ENCODE measurements around the gene MOSMO.

Gene MOSMO

DNA sequence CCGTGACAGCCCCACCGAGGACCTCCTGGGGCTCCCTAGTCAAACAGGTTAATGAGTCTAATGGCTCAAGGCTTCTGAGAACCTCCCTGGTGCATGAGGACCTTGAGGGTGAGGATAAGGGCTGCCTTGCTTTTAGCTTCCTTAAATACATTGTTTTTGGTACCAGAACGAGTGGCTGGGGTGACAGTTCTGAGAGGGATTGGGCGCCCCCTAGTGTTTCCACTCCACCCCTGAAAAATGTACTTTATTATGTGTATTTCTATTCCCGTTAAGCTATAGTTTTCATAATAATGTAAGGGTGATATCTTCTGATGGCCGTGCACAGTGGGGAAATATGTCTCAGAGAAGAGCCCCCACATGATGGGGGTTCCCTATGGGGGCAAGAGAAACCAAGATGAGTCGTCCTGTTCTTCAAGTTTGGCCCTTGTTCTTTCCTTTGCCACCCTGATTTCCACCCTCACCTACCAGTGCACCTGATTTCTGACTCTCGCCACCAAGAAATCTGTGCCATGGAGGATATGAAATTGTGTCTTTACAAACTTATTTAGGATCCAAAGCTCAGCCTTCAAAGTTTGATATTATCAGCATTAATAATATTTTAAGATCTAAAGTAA lies 69.9 kb downstream of the MOSMO start:
- Histone ChIP-seq H3K9me3 (ENCODE audit: insufficient read depth, low read depth, low read length) (no peaks in the 10 kb centered on the region), H3K4me1 (ENCODE audit: insufficient read depth, low read length) (no peaks in the 10 kb centered on the region), H3K4me3 (ENCODE audit: low read length) (no peak overlapping the region), H3K27ac (ENCODE audit: low read length) (no peak overlapping the region), H3K36me3 (ENCODE audit: insufficient read depth, low read depth, low read length) (no peaks in the 10 kb centered on the region), H3K27me3 (ENCODE audit: insufficient read depth, low read length) (no peaks in the 10 kb centered on the region), H3K9ac (ENCODE audit: low read depth, low read length) (no peak overlapping the region)

DNA sequence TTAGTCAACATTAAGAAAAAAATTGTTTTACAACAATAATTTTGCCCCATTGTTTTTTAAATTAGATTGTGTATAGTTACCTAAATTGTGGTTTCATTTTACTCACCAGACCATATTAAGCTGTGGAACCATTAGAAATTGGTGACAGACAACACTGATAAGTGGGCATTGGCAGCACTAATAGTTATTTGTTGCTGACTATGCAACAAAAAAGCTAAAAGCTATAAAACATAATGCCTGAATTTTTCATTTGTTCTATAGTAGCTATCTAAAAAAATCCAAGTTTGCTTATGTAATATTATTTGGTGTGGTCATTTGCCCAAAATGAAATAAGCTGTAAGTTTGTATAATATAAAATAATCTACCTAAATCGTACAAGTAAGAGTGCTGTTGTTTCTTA lies 70.7 kb downstream of the MOSMO start:
- no peaks in the 10 kb centered on the region for H3K4me1 ChIP-seq (ENCODE audit: insufficient read depth, low read length)
- no peaks in the 10 kb centered on the region for H3K9me3 ChIP-seq (ENCODE audit: insufficient read depth, low read depth, low read length)
- no peaks in the 10 kb centered on the region for H3K36me3 ChIP-seq (ENCODE audit: insufficient read depth, low read depth, low read length)
- H3K9ac ChIP-seq (ENCODE audit: low read depth, low read length), result no peak overlapping the region
- no peak overlapping the region for H3K4me3 ChIP-seq (ENCODE audit: low read length)
- no peak overlapping the region for H3K27ac ChIP-seq (ENCODE audit: low read length)
- H3K27me3 ChIP-seq (ENCODE audit: insufficient read depth, low read length), result no peaks in the 10 kb centered on the region

DNA sequence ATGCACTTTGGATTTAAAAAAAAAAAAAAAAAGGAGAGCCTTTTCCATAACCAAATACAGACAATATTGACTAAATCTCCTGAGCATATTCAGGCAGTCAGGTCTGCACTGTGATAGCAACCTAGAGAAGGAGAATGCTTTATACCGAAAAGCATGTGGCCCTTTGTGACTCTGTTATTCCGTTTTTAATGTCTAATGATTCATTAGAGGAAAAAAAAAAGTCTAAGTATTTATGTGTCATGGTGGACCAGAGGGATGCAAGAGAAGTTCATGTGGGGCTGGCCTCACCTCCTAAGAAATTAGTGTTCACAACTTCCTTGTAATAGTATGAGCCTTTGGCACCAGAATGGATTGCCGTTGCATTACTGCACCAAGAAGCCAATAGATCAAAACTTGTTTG lies 73.1 kb downstream of the MOSMO start:
- H3K4me1 ChIP-seq (ENCODE audit: insufficient read depth, low read length), result no peaks in the 10 kb centered on the region
- H3K27ac ChIP-seq (ENCODE audit: low read length), result no peak overlapping the region
- no peaks in the 10 kb centered on the region for H3K27me3 ChIP-seq (ENCODE audit: insufficient read depth, low read length)
- H3K4me3 ChIP-seq (ENCODE audit: low read length), result no peak overlapping the region
- H3K36me3 ChIP-seq (ENCODE audit: insufficient read depth, low read depth, low read length), result no peaks in the 10 kb centered on the region
- H3K9me3 ChIP-seq (ENCODE audit: insufficient read depth, low read depth, low read length), result no peaks in the 10 kb centered on the region
- H3K9ac ChIP-seq (ENCODE audit: low read depth, low read length), result no peak overlapping the region

DNA sequence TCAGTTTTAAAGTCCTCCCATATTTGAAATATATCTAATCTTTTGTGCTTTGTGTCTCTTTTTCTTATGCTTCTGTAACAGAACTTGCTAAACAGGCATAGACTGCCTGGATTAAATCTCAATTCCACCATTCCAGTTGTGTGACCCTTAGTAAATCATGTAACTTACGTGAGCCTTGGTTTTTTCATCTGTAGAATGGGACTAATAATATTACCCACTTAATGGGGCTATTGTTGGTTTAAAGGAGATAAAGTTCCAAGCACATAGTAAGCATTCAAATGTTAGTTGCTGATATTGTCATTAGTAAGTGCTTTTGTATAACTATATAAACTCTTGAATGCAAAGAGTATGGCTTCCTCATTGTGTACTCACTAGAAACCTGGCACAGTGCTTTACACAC lies 78.5 kb downstream of the MOSMO start:
- Histone ChIP-seq H3K36me3 (ENCODE audit: insufficient read depth, low read depth, low read length) (no peaks in the 10 kb centered on the region), H3K9ac (ENCODE audit: low read depth, low read length) (no peak overlapping the region), H3K4me1 (ENCODE audit: insufficient read depth, low read length) (no peaks in the 10 kb centered on the region), H3K9me3 (ENCODE audit: insufficient read depth, low read depth, low read length) (no peaks in the 10 kb centered on the region), H3K27me3 (ENCODE audit: insufficient read depth, low read length) (no peaks in the 10 kb centered on the region), H3K4me3 (ENCODE audit: low read length) (no peak overlapping the region), H3K27ac (ENCODE audit: low read length) (no peak overlapping the region)

DNA sequence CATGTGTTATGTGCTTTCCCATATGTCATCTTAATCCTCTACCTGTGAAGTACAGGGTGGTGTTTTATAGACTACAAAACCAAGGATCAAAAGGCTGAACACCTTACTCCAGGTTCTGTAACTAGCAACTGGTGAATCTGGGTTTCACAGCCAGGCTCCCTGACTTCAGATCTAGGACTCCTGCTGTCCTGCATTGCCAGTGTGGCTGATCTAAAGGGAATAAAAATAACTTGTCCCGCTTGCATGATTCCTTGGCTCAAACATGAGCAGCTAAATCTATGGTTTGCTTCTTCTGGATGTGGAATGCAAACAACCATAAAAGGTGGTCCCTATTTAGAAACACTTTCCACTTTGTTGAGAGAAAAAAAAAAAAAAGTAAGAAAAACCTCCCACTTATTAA lies 80.7 kb downstream of the MOSMO start:
- Histone ChIP-seq H3K9ac (ENCODE audit: low read depth, low read length) (no peak overlapping the region), H3K4me1 (ENCODE audit: insufficient read depth, low read length) (peaks cover 11% of the 10 kb centered on the region; the same call in 1 of the 2 replicates), H3K36me3 (ENCODE audit: insufficient read depth, low read depth, low read length) (no peaks in the 10 kb centered on the region), H3K9me3 (ENCODE audit: insufficient read depth, low read depth, low read length) (no peaks in the 10 kb centered on the region), H3K4me3 (ENCODE audit: low read length) (no peak overlapping the region), H3K27ac (ENCODE audit: low read length) (no peak overlapping the region), H3K27me3 (ENCODE audit: insufficient read depth, low read length) (no peaks in the 10 kb centered on the region)

DNA sequence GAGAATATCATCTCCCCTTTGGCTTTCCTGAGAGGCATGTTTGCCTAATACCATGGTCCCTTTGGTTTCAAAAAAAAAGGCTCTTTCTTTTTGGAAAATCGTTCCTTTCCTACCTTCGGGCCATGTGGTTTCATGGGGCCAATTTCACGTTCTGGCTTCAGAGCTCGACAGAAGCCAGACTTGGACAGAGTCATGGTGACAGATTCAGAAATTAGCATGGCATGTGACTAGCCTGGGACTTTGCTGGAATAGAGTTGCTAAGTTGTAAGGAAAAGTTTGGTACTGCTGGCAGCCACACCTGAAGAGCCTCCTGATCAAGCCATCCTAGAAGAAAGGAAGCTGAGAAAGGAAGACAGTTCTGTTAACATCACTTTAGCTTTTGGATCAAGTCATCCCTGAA lies 82.0 kb downstream of the MOSMO start:
- Histone ChIP-seq H3K27ac (ENCODE audit: low read length) (no peak overlapping the region), H3K4me1 (ENCODE audit: insufficient read depth, low read length) (peaks cover 11% of the 10 kb centered on the region; the same call in 1 of the 2 replicates), H3K9ac (ENCODE audit: low read depth, low read length) (no peak overlapping the region), H3K27me3 (ENCODE audit: insufficient read depth, low read length) (no peaks in the 10 kb centered on the region), H3K36me3 (ENCODE audit: insufficient read depth, low read depth, low read length) (no peaks in the 10 kb centered on the region), H3K9me3 (ENCODE audit: insufficient read depth, low read depth, low read length) (no peaks in the 10 kb centered on the region), H3K4me3 (ENCODE audit: low read length) (no peak overlapping the region)

DNA sequence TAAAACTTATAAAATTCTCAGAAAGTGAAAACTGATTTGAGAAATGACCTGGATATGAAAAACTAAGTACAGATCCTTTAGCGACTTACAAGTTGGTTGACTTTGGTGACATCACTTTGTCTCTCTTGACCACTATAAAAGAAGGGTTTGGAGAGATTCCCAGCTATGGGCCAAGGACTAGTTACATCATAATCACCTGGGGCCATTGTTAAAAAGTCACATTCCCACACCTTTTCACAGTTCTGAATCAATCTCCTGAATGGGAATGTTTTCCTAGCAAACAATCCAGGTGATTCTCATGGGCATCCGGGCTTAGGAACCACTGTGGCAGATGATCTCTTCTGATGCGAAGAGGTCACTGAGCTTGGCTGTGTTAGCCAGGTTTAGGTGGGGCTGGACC lies 83.8 kb downstream of the MOSMO start:
- Histone ChIP-seq H3K36me3 (ENCODE audit: insufficient read depth, low read depth, low read length) (no peaks in the 10 kb centered on the region), H3K4me1 (ENCODE audit: insufficient read depth, low read length) (peaks cover 11% of the 10 kb centered on the region; the same call in 1 of the 2 replicates), H3K9ac (ENCODE audit: low read depth, low read length) (no peak overlapping the region), H3K4me3 (ENCODE audit: low read length) (no peak overlapping the region), H3K27me3 (ENCODE audit: insufficient read depth, low read length) (no peaks in the 10 kb centered on the region), H3K27ac (ENCODE audit: low read length) (no peak overlapping the region), H3K9me3 (ENCODE audit: insufficient read depth, low read depth, low read length) (no peaks in the 10 kb centered on the region)

DNA sequence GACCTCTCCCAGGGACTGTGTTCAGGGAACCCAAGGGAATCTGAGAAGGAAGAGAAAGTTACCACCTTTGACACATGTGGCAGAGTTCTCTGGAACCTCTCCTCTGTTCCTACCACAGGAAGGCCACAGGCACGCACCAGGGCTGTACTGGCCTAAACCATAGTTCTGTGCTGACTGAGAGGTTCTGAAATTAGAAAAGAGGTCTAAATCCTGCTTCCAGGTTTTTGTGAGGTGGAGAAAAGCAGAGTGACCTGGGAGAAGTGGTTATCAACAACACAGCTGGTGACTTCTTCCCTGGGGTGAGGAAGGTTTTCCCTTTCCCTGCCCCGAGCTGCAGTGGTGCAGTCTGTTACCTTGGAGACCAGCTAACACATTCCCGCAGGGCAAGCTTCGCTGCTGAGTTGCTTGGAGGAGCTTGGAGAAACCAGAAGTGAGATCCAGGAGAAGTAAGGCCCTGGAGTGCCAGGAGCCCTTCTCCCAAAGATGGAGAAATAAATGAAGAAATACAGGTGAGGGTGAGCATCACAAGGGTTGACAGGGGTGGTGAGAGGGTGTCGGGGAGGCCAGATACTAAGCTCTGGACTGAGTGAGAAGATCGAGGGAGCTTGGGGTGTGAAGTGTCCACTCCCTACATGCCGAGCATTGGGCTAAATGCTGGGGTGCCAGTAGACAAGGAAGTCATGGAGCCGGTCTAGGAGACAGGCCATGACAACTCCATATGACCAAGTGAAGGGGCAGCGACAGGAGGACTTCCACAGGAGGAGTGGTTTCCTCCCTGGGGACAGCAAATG lies 84.4 kb downstream of the MOSMO start, which contains the start of gene VWA3A:
Gene VWA3A, plus strand, starts transcription at position 399 of the 791 bp plus-strand sequence. Its CDS starts 97 bp downstream, at position 496.
- Histone ChIP-seq H3K27ac (ENCODE audit: low read length) (no peak within 1 kb of the TSS), H3K4me3 (ENCODE audit: low read length) (no peak within 1 kb of the TSS; the same call in 1 of the 2 replicates), H3K9me3 (ENCODE audit: insufficient read depth, low read depth, low read length) (no peaks in the 10 kb centered on the region), H3K27me3 (ENCODE audit: insufficient read depth, low read length) (no peaks in the 10 kb centered on the region), H3K36me3 (ENCODE audit: insufficient read depth, low read depth, low read length) (no peaks in the 10 kb centered on the region), H3K4me1 (ENCODE audit: insufficient read depth, low read length) (peaks cover 11% of the 10 kb centered on the region; the same call in 1 of the 2 replicates), H3K9ac (ENCODE audit: low read depth, low read length) (0 out of 2 replicates have a peak within 1 kb of the TSS, but pooled peaks have one; percentile 1)

DNA sequence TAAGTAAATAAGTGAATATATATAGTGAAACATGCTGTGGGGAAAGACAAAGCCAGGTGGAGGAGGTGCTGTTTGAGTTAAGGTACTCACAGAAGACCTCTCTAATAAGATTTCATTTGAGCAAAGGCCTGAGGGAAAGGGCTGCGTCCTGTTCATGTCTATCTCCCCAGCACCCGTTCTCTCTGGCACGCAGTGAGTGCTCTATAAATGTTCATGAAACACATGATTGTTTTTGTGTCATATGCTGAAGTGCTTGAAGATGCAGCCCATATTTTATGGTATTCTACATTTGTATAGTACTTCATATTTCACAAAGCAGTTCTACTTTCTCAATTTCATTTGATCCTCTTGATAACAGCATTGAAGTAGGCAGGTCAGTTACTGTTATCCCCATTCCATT lies 85.4 kb downstream of the MOSMO start:
- H3K9me3 ChIP-seq (ENCODE audit: insufficient read depth, low read depth, low read length), result no peaks in the 10 kb centered on the region
- H3K4me3 ChIP-seq (ENCODE audit: low read length), result no peak overlapping the region
- H3K4me1 ChIP-seq (ENCODE audit: insufficient read depth, low read length), result peaks cover 13% of the 10 kb centered on the region; the same call in 1 of the 2 replicates
- H3K36me3 ChIP-seq (ENCODE audit: insufficient read depth, low read depth, low read length), result no peaks in the 10 kb centered on the region
- H3K27me3 ChIP-seq (ENCODE audit: insufficient read depth, low read length), result no peaks in the 10 kb centered on the region
- no peak overlapping the region for H3K9ac ChIP-seq (ENCODE audit: low read depth, low read length)
- H3K27ac ChIP-seq (ENCODE audit: low read length), result no peak overlapping the region

DNA sequence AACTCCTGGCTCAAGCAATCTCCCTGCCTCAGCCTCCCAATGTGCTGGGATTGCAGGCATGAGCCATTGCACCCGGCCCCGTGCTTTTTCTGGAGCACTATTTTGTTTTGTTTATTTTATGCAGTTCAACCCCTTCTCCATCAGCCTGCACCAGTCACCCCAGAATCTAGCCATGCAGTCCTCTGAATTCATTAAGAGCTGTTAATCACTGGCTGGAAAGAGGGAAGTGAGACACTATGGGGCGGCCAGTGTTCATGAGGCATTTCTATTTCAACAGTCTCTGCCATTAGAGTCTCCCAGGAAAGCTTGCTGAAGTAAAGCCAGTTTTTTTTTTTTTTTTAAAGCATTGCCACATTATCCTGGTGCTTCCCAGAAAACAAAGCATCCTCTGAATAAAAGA lies 86.1 kb downstream of the MOSMO start:
- Histone ChIP-seq H3K9ac (ENCODE audit: low read depth, low read length) (no peak overlapping the region), H3K27ac (ENCODE audit: low read length) (no peak overlapping the region), H3K27me3 (ENCODE audit: insufficient read depth, low read length) (no peaks in the 10 kb centered on the region), H3K4me1 (ENCODE audit: insufficient read depth, low read length) (peaks cover 14% of the 10 kb centered on the region; the same call in 1 of the 2 replicates), H3K4me3 (ENCODE audit: low read length) (no peak overlapping the region), H3K9me3 (ENCODE audit: insufficient read depth, low read depth, low read length) (no peaks in the 10 kb centered on the region), H3K36me3 (ENCODE audit: insufficient read depth, low read depth, low read length) (no peaks in the 10 kb centered on the region)

DNA sequence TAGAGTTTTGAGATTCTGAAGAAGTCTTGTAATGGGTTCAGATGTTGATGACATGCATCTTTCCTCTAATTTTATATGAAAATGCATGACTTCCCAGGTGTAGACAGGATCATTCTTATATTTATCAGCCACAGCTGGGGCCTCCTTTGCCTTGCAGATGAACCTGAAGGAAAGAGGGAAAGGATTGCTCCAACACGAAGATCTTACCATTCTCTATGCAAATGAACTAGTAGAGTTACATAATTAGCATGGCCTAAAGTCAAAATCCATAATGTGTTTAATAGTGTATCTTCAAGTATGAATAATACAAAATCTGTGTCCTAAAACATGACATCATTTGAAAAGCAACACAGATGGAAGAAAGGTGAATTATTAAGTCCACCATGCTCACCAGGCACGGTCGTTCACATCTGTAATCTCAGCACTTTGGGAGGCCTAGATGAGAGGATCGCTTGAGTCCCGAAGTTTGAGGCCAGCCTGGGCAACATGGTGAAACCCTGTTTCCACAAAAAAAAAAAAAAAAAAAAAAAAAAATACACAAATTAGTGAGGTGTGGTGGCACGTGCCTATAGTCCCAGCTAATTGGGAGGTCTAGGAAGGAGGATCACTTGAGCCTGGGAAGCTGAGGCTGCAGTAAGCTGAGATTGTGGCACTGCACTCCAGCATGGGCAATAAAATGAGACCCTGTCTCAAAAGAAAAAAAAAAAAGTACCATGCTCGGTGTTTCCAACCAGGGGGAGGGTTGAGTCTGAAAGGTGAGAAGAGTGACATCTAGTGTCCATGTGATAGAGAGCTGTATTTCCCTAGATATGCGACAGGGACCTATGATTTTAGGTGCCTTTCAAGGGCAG lies 90.7 kb downstream of the MOSMO start:
- Histone ChIP-seq H3K9ac (ENCODE audit: low read depth, low read length) (no peak overlapping the region), H3K27me3 (ENCODE audit: insufficient read depth, low read length) (no peaks in the 10 kb centered on the region), H3K4me1 (ENCODE audit: insufficient read depth, low read length) (peaks cover 5% of the 10 kb centered on the region; the same call in 1 of the 2 replicates), H3K36me3 (ENCODE audit: insufficient read depth, low read depth, low read length) (no peaks in the 10 kb centered on the region), H3K4me3 (ENCODE audit: low read length) (no peak overlapping the region), H3K9me3 (ENCODE audit: insufficient read depth, low read depth, low read length) (no peaks in the 10 kb centered on the region), H3K27ac (ENCODE audit: low read length) (no peak overlapping the region)

Measured in iPS-20b (cell line).